ENCODE results near the gene TTYH2.

TTYH2 gene

GRCh38 chr17:74296548-74296936 is 83.2 kb downstream of the TTYH2 start:
- DNase-seq, result no peak

GRCh38 chr17:74297941-74298340 is 84.6 kb downstream of the TTYH2 start:
- no peak for DNase-seq

GRCh38 chr17:74298778-74299177 is 85.4 kb downstream of the TTYH2 start:
- DNase-seq, result no peak

- DNase-seq, result no peak
These were observed 86.0 kb downstream of the TTYH2 start for GRCh38 chr17:74299226-74300009.

- no peak for DNase-seq
These were observed 89.9 kb downstream of the TTYH2 start for GRCh38 chr17:74303305-74303704.

GRCh38 chr17:74304184-74304583 is 90.8 kb downstream of the TTYH2 start:
- no peak for DNase-seq

GRCh38 chr17:74305865-74306654 is 92.7 kb downstream of the TTYH2 start:
- no peak for DNase-seq

GRCh38 chr17:74307984-74308773 is 94.8 kb downstream of the TTYH2 start:
- DNase-seq, result no peak

GRCh38 chr17:74309902-74310301 is 96.5 kb downstream of the TTYH2 start:
- DNase-seq, result no peak
